Dedifferentiated amniotic fluid mesenchymal stem cell (primary cell): ENCODE data around the gene BACE1-AS.

Experiments
- DNase-seq: peaks from one replicate; pipeline ENCODE4 v3.0.0-alpha.2; 2016; ENCODE audit errors: extremely low spot score

BACE1-AS gene

DNA sequence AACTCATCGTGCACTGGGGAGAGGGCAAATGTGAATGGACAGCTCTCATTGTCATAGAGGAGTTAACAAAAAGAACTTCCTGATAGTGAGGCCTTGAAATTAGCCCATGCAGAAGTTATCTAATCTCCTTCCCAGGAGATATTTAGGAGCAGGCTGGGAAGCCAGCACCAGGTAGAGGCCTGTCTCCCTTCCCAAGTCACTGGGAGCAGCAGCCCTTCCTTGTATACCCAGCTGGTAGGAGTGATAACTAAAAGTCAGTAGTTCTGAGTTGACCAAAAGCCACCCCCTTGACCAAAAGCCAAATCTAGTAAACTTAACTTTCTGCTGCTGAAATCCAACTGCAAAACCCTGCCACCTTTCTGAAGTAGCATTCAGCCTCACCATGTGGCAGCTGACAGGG lies 1.4 kb upstream of the BACE1-AS start:
- DNase-seq = no peak

DNA sequence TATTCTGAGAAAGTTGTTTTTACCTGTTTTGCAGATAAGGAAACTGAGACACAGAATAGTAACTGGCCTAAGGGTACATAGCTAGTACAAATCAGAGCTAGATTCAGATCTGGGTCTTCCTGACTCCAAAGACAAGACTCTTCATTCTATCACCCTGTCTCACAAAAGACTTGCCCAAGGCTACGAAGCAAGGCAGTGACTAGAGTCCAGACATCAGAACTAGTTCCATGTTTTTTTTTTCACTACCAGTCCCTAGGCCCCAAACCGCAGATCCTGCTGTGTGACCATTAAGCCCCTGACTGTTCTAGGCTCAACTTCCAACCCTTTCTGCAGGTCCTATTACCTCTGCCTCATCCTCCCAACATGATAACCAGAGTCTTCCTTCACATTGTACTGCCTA lies 1.5 kb downstream of the BACE1-AS start:
- DNase-seq = no peak

DNA sequence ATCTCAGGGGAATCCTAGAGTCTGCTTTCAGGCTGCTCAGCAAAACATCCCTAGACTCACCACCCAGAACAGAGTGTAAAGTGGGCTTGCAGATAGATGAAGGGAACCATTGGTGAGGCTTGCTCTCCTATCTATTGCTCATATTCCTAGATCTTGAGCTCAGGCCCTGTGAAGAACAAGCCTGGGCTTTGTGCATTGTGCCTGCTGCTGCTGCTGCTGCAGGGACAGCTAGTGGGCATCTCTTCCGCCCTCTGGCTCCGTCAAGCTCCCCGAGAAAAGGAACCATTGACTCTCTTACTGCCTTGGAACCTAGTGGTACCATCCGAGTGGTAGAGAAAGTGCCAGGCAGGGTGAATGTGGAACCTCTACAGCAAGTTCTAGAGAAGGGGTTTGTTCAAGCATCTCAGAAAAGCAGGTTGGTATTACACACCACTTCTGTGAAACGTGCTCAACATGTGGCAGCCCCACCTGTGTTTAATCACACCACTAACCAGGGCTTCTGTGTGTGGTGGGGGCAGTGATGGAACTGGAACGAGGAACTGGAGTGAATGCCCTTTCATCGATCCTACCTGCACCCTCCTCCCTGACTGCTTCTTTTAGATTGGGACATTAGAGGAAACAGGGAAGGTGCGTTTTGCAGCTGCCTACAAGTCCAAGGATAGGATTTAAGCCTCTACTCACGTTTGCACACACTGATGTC lies 4.4 kb downstream of the BACE1-AS start:
- no peak for DNase-seq

DNA sequence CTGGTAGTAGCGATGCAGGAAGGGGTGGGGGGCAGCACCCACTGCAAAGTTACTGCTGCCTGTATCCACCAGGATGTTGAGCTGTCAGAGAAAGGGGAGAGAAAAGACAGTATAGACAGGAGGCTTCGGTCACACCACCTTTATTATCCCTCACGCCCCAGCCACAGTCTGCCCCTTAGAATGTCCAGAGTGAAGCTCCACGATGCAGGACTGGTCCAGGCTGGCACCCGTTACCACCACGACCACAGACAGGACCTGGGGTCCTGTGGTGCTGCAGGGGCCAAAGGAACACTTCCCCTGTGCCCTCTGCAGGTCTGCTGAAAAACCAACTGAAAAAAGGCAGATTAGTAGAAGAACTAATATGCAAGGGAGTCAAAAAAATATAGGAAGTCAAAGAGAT lies 5.7 kb downstream of the BACE1-AS start:
- DNase-seq = no peak

DNA sequence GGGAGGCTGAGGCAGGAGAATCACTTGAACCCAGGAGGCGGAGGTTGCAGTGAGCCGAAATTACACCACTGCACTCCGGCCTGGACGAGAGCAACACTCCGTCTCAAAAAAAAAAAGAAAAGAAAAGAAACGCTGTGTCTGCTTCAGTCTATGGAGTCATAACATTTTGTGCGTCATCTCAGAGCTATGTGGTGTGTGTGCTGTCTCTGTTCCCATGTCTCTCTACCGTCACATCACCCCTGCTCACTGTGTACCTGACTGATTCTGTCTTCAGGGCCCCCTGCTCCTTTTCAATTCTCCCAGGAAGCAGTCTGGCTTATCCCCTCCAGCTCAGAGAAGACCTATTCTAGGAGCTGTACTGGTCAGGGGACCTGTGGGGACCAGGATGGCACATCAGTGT lies 7.0 kb downstream of the BACE1-AS start:
- DNase-seq = no peak

DNA sequence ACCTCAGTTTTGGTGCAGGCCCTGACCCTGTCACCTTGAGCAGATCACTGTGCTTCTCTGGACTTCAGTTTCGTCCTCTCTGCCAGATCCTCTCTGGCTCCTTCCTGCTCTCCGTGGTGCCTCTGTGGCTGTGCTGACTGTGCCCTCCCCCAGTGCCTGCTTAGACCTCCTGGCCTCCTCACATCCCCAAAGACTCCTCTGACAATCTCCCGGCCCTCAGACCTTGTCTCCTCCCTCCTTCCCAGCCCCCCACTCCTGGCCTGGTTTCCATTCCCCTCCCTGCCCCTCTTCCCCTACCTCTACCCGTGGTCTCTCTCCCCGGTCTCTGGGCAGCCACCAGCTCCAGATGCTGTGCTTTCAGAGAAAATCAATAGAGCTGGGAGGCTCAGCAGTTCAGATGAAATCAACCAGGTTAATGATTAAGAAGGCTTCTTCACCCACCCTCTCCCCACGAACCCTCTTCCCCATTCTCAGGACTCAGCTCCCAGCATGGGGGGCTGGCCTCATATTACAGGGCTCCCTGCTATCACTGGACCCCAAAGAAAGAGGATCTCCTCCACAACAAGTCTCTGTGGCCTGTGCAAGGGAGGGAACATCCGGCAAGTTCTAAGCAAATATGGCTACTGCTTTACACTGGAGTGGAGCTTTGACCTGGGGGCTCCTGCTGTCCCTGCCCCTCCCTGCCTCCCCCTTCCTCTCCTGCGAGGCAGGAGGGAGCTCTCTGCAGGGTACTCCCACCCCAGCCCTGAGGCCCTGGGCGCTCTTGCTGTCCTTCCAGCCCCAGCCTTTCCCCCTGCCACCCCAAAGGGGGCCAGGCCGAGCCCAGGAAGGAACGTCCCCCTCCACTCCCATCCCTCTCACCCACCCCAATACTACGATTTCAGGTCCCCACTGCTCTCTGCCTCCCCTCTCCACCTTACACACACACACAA lies 8.5 kb downstream of the BACE1-AS start:
- DNase-seq = no peak

DNA sequence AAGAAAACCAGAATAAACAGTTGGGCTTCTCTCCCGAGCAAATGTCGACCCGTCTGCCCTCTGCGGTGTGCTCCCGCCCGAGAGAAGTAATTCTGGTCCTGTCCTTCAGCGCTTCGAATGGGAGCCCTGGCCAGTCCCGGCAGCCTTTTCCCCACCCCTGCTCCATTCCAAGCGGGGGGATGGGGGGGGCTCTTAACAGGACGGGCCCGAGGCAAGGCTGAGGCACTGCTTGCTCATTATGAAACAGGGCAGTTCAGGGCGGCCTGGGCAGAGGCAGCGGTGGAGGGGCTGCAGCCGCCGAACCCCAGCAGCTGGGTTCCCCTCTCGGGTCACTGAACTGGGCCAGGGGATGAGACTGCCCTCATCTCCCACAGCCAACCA lies 9.1 kb downstream of the BACE1-AS start:
- no peak for DNase-seq

DNA sequence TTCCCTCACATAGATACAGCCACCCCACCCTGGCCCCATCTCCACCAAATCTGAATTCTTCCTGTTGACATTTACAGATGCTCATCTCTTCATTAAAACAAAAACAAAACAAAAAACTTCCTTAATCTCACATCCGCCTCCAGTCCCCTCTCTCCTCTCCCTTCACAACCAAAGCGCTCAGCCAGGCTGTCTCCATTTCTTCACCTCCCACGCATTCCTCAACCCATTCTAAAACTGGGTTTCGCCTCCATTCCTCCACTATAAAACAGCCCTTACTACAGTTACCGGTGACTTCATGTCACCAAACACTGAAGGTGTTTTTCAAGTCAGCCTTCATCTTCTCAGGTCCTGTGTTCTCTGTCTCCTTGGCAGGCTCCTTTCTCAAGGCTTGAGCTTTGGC lies 9.6 kb downstream of the BACE1-AS start:
- no peak for DNase-seq

DNA sequence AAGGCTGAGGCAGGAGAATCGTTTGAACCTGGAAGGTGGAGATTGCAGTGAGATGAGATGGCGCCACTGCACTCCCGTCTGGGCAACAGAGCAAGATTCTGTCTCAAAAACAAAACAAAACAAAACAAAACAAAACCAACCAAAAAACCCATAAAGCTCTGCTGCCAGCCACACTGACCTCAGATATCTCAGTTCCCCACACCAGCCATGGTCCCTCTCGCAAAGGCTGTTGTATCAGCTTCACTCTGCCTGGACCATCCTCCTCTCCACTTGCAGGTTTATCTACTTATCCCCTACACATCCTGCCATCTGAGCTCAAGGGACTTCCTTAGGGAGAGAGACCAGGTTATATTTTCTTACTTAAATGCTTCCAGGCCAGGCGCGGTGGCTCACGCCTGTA lies 11.1 kb downstream of the BACE1-AS start:
- no peak for DNase-seq

DNA sequence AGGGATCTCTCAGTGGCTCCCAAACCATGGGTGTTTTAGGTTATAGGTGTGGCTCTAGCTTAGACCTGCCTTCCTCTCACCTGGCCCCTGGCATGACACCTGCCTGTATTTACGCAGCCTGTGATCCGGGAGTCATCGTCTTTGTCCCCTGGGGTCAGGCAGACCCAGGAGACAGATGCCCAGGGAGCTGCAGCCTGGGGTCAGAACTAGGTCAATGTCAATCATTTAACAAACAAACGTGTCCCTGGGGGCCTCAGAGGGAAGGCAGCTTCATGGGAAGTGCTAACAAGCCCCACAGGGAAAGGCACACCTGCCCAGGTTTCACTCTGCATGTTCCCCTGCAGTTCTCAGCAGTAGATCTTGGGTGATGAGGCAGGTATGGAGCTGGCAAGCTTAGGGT lies 12.0 kb downstream of the BACE1-AS start:
- DNase-seq = no peak

DNA sequence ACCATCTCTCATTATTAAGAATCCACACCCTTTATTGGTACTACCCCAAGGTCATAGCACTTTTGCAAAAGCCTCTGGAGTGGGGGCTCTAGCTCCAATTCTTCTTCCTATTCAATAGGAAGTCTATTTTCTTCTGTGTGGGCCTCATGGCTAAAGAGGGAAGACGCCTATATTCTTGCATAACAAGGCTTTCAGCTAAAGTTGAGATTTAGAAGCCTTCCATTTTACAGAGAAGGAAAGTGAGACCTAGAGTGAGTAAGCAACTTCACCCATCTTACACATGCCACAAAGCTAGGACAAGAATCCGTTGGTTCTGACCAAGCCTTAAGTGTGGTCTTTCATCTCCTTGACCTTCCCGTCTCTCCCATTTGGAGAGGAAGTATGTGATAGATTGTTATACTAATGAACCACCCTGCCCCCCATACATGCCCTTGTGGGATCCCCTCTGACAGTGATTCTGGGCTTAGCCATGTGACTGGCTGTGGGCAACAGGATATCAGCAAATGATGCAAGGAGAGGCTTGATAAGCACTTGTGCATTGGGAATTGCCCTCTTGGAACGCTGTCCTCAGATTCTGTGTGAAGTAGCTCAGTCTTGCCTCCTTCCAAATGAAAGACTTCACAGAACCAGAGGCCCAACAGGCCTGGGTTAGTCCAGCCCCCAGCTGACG lies 12.6 kb downstream of the BACE1-AS start:
- no peak for DNase-seq

DNA sequence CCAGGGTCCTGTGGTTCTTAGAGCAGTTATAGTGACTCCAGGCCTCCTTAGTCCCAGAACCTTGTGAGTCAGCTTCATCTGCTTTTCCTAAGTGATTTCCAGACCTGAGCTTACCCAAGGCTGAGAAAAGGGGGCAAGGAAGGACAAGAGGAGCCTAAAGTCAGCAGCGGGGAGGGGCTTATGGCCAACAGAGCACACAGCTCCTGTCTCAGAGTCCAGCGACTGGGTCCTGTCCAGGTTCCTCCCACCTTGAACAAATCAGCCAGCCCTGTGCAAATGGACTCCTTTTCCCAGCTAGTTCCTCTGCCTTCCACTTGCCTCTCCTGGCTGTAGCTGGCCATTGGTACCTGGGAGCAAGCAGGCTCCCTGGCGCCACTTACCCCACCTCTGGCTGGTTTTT lies 14.0 kb downstream of the BACE1-AS start:
- DNase-seq = no peak

DNA sequence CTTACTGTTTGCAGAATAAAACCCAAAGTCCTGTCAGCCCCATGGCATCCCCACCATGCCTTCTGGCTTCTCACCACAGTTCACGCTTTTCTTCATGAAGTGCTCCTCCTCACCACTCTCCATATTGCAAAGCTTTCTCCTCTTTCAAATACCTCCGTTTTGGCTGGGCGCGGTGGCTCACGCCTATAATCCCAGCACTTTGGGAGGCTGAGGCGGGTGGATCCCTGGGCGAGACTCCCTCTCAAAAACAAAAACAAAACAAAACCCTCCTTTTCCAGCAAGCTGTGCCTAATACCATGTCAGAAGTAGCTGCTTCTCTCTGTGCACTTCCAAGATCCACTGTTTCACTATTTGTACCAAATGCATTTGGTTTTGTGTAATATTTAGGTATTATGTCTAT lies 18.2 kb downstream of the BACE1-AS start:
- no peak for DNase-seq

DNA sequence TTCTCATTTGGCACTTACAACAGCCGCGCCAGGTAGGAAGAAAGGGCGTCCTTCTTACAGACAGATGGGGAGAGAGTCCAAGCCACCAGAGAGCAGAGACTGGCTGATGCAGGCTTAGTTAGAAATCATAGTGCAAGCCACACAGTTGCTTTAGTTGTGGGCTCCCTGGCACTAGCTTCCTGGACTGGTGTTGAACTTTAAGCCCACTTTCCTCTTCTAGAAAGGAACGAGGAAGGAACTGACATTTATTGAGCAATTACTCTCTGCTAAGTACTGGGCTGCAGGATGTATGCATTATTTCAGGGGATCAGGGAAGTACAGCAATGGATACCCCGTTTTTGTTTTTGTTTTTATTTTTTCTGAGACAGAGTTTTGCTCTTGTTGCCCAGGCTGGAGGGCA lies 21.9 kb downstream of the BACE1-AS start:
- DNase-seq = no peak

DNA sequence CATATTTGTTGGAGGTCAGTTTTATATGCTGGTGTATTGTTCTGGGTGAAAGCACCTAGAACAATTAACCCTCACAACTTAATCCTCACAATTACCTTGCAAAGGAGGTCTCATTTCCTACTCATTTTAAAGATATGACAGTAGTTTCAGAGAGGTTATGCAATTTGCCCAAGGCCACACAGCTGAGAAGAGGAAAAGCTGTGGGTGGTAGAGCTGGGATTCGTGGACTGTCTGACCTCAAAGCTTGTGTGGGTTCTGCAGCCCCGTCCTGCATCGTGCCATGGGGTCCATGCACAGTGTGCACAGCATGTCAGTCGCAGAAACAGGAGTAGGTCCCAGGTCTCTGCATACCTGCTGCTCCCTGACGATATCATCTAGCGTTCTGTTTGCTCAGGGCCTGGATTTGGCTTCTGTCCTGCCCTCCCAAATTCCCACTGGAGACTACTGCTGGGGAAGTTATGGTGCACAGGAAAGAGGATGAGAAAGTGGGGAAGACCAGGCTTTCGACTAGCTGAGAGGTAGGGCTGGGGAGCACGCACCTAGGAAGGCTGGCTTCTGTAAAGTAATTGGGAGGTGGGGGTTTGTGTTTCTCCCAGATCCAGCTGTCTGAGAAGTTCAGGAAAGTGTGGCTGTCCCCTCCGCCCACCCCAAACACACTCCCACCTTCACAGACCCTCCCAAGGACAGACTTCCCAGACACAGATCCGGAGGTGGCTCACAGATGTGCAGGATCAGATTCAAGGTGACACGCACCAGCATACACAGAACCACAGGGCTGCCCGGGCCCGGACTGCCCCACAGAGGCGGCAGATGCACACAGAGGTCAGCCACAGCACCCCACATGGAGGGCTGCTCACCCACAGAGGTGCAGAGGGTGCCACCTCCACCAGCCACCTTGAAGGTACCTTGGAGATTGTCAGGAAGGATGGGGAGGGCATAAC lies 23.0 kb downstream of the BACE1-AS start:
- DNase-seq = no peak

DNA sequence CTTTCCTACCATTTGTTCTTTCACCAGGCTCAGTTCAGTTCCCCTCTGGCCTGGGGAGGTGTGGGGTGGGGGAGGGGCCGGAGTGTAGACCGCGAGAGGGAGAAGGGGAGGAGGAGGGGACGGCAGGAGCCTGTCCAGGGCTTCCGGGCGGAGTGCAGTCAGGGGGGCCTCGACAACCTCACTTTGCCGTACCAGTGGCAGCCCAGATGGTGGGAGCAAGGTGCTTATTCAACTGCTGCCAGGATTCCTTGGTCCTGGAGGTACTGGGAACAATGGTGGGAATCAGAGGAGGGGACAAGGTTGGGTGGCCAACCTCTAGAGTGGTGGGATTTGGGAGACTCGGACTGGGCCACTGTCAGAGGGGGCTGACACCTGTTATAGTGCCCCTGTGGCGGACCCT lies 23.7 kb downstream of the BACE1-AS start:
- DNase-seq = no peak

DNA sequence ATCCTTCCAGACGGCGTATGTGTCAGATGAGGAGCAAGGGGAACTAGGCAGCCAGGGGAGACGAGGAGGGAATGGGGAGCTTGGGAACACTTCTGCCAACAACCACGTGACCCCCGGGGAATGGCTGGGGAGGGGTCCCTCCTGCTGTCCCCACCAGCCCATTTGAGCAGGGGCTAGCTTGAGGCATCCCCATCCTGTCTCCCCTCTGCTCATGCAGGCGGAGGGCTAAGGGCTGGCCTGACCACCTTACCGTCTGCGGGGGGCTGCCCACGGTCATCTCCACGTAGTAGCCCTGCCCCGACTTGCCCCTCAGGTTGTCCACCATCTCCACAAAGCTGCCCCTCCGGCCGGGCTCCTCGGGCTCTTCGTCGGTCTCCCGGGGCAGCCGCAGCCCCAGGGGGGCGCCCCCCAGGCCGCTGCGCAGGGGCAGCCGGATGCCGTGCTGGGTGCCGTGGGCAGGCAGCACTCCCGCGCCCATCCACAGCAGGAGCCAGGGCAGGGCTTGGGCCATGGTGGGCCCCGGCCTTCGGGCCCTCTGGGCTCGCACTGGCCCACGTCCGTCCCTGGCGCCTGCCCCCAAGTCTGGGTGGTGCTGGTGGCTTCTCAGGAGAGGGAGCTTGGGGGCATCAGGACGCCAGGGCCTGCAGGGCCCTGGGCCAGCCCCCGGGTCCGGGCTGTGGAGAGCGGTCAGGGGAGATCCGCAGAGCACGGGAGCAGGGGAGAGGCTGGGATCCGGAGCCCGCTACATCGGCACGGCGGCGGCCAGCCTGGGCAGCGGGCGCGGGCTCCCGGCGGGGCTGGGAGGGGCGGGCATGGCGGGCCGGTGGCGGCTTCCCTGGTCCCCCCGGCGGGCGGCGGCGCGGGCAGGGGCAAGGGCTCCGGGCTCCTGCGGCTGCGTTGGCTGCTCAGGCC lies 24.4 kb downstream of the BACE1-AS start:
- DNase-seq = no peak

DNA sequence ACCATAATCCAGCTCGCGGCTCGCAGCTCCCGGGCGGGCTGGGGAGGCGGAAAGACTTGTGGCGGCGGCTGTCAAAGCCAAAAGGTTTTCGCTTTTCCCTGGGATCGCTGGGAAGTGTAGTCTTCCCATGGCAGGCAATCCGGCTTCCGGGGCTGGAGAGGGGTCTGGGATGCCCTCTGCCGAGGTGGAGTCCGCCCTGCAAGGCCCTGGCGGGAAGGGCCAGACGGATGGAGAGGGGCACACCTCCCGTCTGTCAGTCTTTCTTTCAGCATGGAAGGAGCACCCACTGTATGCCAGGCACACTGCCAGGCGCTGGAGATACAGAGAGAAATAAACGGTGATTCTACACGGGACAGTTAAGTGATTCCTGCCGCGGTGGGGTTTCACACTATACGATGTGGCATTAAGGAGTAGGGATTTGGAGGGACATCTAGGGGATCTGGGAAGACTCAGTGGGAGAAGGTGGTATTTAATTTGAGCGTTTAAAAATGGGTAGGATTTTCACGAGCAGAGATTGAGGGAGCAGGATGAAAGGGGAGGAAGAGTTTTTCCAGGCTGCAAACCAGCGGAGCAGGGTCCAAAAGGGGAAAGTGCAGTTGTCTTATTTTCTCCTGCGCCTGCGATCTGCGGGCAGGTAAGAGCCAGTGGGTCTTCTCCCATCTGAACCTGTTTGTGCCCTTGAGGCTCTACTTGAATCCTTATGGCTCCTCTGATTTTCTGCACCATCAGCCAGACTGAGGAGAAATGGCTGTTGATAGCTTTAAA lies 25.2 kb downstream of the BACE1-AS start, which contains the start of gene BACE1:
Gene BACE1 (minus strand): TSS at position 60 of the 765 bp plus-strand sequence. CDS start 461 bp downstream, outside the sequence.
- peak; percentile 75 for DNase-seq

DNA sequence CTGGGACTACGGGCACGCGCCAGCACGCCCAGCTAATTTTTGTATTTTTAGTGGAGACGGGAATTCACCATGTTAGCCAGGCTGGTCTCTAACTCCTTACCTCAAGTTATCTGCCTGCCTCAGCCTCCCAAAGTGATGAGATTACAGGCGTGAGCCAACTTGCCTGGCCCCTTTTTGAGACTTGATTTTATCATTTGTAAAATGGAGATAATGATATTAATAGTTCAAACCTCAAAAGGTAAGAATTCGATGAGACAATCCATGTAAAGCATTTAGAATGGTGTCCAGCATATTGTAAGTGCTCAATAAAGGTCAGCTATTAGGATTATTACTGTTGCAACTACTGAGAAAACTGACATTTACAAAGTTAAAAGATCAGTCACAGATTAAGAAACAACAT lies 27.6 kb downstream of the BACE1-AS start:
- DNase-seq = no peak
